ENCODE results near the gene ADAM15. TPM values are rescaled to one million over a fixed set of nuclear protein-coding genes. Genes with fewer than 3 reads are reported as not detected.

The ADAM15 gene
- polyA plus RNA-seq, 1 donor from 2014 or later, result 24.8 TPM

DNA sequence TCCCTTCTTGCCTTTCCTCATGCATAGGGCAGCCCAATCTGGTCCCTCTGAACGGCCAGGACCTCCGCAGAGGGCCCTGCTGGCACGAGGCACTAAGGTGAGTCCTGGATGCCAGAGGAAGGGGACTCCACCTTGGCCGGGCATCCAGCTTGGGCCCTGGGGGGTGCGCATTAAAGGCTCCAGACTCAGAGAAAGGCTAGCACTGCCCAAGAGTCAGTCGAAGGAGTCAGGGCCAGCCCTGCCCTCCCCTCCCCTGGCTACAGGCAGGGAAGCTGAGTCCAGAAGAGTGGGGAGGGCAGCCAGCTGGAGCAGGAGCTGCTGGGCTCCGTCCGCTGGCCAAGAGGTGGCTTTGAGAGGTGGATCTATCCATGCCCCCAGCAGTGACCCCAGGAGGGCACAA, 9.6 kb downstream of the ADAM15 start:
- no peaks in the 10 kb centered on the region for H3K27me3 ChIP-seq (ENCODE audit: insufficient read depth, low read depth, low read length)
- H3K4me2 ChIP-seq (ENCODE audit: low read length), result no peak overlapping the region
- TF ChIP-seq EZH2 (IDR thresholded peaks at IDR 0.05; ENCODE audit: borderline replicate concordance, insufficient read depth, low read length, poor library complexity, severe bottlenecking), result no peak
- no peak for TF ChIP-seq RAD21 (conservative IDR thresholded peaks at IDR 0.05)
- TF ChIP-seq EP300 (conservative IDR thresholded peaks at IDR 0.05; ENCODE audit: poor library complexity, severe bottlenecking), result no peak
- no peaks in the 10 kb centered on the region for H3F3A ChIP-seq (ENCODE audit: insufficient read depth, low read length, poor library complexity, severe bottlenecking)
- H3K27ac ChIP-seq (ENCODE audit: low read length), result no peak overlapping the region
- H2AFZ ChIP-seq (ENCODE audit: low read depth, low read length), result no peak overlapping the region
- no peaks in the 10 kb centered on the region for H3K9me3 ChIP-seq (ENCODE audit: low read length)
- no peaks in the 10 kb centered on the region for H3K9me2 ChIP-seq (ENCODE audit: insufficient read depth, low read length)
- no peaks in the 10 kb centered on the region for H4K20me1 ChIP-seq (ENCODE audit: insufficient read depth)
- H3K36me3 ChIP-seq (ENCODE audit: insufficient read depth, low read length), result no peaks in the 10 kb centered on the region
- H3K4me3 ChIP-seq (ENCODE audit: low read length), result no peak overlapping the region
- H3K9ac ChIP-seq (ENCODE audit: low read length), result no peak overlapping the region
- peaks cover 8% of the 10 kb centered on the region for H3K79me2 ChIP-seq (replicated peaks; ENCODE audit: insufficient read depth, low read length)

DNA sequence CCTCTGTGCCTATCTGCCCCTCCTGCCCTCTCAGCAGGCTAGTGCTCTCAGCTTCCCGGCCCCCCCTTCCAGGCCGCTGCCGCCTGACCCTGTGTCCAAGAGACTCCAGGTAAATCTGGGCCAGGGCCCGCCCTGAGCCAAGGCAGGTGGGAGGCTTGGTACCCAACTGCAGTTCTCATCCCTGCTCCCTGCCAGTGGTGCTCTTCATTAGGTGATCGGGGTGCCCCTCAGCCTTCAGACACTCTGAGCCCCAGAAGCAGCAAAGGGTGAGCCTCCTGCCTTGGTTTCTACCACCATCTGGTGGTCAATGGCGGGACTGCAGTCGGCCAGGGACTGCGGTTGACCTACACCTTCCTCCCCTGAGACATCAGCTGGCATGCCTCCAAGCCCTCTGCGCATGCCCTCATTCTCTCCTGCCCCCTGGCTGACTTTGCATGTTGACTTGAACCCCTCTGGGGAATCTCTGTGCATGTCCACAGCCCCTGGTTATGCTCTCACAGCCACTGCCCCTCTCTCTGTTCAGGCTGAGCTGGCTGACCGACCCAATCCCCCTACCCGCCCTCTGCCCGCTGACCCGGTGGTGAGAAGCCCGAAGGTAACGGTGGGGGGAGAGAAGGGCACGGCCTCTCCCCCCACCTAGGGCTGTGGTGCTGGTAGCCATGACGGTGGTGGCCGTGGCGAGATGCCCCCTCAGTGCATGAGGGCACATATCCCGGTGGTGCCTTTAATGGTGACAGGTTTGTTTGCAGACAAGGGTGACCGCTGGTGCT, 10.4 kb downstream of the ADAM15 start:
- H3K27me3 ChIP-seq (ENCODE audit: insufficient read depth, low read depth, low read length), result no peaks in the 10 kb centered on the region
- no peaks in the 10 kb centered on the region for H3F3A ChIP-seq (ENCODE audit: insufficient read depth, low read length, poor library complexity, severe bottlenecking)
- H3K4me2 ChIP-seq (ENCODE audit: low read length), result no peak overlapping the region
- no peak overlapping the region for H3K4me3 ChIP-seq (ENCODE audit: low read length)
- H3K36me3 ChIP-seq (ENCODE audit: insufficient read depth, low read length), result no peaks in the 10 kb centered on the region
- H3K9ac ChIP-seq (ENCODE audit: low read length), result peak overlapping the region; percentile 31
- H3K9me3 ChIP-seq (ENCODE audit: low read length), result no peaks in the 10 kb centered on the region
- no peaks in the 10 kb centered on the region for H3K9me2 ChIP-seq (ENCODE audit: insufficient read depth, low read length)
- H2AFZ ChIP-seq (ENCODE audit: low read depth, low read length), result no peak overlapping the region
- no peaks in the 10 kb centered on the region for H4K20me1 ChIP-seq (ENCODE audit: insufficient read depth)
- no peak overlapping the region for H3K27ac ChIP-seq (ENCODE audit: low read length)
- H3K79me2 ChIP-seq (replicated peaks; ENCODE audit: insufficient read depth, low read length), result peaks cover 8% of the 10 kb centered on the region
- TF ChIP-seq, protein P1, sequence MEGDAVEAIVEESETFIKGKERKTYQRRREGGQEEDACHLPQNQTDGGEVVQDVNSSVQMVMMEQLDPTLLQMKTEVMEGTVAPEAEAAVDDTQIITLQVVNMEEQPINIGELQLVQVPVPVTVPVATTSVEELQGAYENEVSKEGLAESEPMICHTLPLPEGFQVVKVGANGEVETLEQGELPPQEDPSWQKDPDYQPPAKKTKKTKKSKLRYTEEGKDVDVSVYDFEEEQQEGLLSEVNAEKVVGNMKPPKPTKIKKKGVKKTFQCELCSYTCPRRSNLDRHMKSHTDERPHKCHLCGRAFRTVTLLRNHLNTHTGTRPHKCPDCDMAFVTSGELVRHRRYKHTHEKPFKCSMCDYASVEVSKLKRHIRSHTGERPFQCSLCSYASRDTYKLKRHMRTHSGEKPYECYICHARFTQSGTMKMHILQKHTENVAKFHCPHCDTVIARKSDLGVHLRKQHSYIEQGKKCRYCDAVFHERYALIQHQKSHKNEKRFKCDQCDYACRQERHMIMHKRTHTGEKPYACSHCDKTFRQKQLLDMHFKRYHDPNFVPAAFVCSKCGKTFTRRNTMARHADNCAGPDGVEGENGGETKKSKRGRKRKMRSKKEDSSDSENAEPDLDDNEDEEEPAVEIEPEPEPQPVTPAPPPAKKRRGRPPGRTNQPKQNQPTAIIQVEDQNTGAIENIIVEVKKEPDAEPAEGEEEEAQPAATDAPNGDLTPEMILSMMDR (IDR thresholded peaks at IDR 0.05; ENCODE audit: poor library complexity, severe bottlenecking), result peak; percentile 97
- no peak for TF ChIP-seq TAF1 (IDR thresholded peaks at IDR 0.05; ENCODE audit: low read depth)
- peak; percentile 96 for TF ChIP-seq RAD21 (conservative IDR thresholded peaks at IDR 0.05)
- TF ChIP-seq EZH2 (IDR thresholded peaks at IDR 0.05; ENCODE audit: borderline replicate concordance, insufficient read depth, low read length, poor library complexity, severe bottlenecking), result no peak
- TF ChIP-seq, protein P2, sequence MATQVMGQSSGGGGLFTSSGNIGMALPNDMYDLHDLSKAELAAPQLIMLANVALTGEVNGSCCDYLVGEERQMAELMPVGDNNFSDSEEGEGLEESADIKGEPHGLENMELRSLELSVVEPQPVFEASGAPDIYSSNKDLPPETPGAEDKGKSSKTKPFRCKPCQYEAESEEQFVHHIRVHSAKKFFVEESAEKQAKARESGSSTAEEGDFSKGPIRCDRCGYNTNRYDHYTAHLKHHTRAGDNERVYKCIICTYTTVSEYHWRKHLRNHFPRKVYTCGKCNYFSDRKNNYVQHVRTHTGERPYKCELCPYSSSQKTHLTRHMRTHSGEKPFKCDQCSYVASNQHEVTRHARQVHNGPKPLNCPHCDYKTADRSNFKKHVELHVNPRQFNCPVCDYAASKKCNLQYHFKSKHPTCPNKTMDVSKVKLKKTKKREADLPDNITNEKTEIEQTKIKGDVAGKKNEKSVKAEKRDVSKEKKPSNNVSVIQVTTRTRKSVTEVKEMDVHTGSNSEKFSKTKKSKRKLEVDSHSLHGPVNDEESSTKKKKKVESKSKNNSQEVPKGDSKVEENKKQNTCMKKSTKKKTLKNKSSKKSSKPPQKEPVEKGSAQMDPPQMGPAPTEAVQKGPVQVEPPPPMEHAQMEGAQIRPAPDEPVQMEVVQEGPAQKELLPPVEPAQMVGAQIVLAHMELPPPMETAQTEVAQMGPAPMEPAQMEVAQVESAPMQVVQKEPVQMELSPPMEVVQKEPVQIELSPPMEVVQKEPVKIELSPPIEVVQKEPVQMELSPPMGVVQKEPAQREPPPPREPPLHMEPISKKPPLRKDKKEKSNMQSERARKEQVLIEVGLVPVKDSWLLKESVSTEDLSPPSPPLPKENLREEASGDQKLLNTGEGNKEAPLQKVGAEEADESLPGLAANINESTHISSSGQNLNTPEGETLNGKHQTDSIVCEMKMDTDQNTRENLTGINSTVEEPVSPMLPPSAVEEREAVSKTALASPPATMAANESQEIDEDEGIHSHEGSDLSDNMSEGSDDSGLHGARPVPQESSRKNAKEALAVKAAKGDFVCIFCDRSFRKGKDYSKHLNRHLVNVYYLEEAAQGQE (IDR thresholded peaks at IDR 0.05; ENCODE audit: borderline replicate concordance), result no peak
- TF ChIP-seq EP300 (conservative IDR thresholded peaks at IDR 0.05; ENCODE audit: poor library complexity, severe bottlenecking), result no peak
- no peak for TF ChIP-seq MXI1 (conservative IDR thresholded peaks at IDR 0.05; ENCODE audit: poor library complexity, severe bottlenecking)
- peak; percentile 94 for TF ChIP-seq SMC3 (conservative IDR thresholded peaks at IDR 0.05; ENCODE audit: poor library complexity)
- no peak for TF ChIP-seq POLR2AphosphoS5 (IDR thresholded peaks at IDR 0.05)

Data from neural cell (in vitro differentiated cells).